ENCODE measurements around the gene CHIT1.

DNA sequence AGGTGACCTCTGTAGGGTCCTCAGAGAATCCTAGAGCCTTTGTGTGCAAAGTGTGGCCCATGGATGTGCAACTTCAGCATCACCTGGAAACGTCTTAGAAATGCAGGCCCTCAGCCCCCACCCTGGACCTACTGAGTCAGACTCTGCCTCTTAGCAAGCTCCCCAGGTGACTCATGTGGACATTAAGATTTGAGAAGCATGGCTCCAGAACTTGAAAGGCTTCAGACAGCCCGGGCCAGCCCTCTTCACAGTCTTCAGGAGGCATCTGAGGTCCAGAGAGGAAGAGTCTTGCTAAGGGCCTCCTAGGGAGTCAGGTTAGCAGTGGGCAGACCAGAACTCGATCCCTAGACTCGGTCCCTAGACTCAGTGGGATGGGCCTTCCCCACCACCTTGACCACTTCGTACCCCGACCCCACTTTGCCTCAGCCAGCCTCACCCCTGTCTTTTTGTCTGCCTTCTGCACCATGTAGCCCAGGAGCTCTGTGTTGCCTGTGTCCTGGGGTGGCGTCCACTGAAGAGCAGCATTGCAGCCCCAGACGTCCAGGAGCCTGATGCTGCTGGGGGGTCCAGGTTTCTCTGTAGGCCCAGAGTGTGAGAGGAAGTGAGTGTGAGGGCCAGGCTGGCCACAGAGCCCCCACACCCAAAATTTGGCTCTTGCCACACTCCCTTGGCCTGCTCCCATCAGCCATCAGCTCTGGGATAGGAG, 58.7 kb downstream of the CHIT1 start:
- TF ChIP-seq POLR2A (IDR thresholded peaks at IDR 0.05) (no peak), CTCF (IDR thresholded peaks at IDR 0.05 in 8 of 11, conservative IDR thresholded peaks at IDR 0.05 in 3 of 11) (no peak), POLR2AphosphoS5 (IDR thresholded peaks at IDR 0.05) (no peak)
